ENCODE measurements around the gene SLFN5. TPM values are rescaled to one million over a fixed set of nuclear protein-coding genes. Genes with fewer than 3 reads are reported as not detected.

Gene SLFN5
- total RNA-seq, 4 donors from 2014 or later = 7.3 to 20.4 (median 14.0) TPM

- peak overlapping the region; percentile 68 to 81 (median 75) for H3K4me3 ChIP-seq
- no peaks in the 10 kb centered on the region for H3K36me3 ChIP-seq
- no peaks in the 10 kb centered on the region for H3K27me3 ChIP-seq
- no peak for DNase-seq
- no peaks in the 10 kb centered on the region for H3K9me3 ChIP-seq
- H3K4me1 ChIP-seq = peaks cover 17 to 45% (median 18%) of the 10 kb centered on the region in 3 donors
- peak overlapping the region; percentile 91 to 98 (median 96) for H3K27ac ChIP-seq
- 73 to 87% methylated on average over 13 to 17 of the region's 19 CpGs for WGBS, 2 donors
- TF ChIP-seq CTCF (IDR thresholded peaks at IDR 0.05) (no peak), POLR2A (IDR thresholded peaks at IDR 0.05) (no peak)
- intact Hi-C loops (cut with DNase I) = no loop called here
These were observed 1.4 kb upstream of the SLFN5 start for GRCh38 chr17:35241520-35241919.

GRCh38 chr17:35242158-35242804 lies 591 bp upstream of the SLFN5 start:
- peak; percentile 37 for DNase-seq
- TF ChIP-seq POLR2A (IDR thresholded peaks at IDR 0.05) (peak in 1 of 4 donors; percentile 38), CTCF (IDR thresholded peaks at IDR 0.05) (peak in 5 of 6 experiments; percentile 35 to 74 (median 66))
- 1 to 4% methylated on average over 18 to 27 of the region's 43 CpGs for WGBS, 2 donors
- Histone ChIP-seq H3K36me3 (peaks cover 0 to 2% (median 0%) of the 10 kb centered on the region in 3 donors), H3K27ac (peak overlapping the region; percentile 91 to 98 (median 96)), H3K4me3 (peak overlapping the region; percentile 68 to 81 (median 75)), H3K4me1 (peaks cover 18 to 52% (median 22%) of the 10 kb centered on the region in 3 donors), H3K27me3 (no peaks in the 10 kb centered on the region), H3K9me3 (no peaks in the 10 kb centered on the region)
- intact Hi-C loops (cut with DNase I) = no loop called here

- Histone ChIP-seq H3K27me3 (no peaks in the 10 kb centered on the region), H3K27ac (peak overlapping the region; percentile 91 to 98 (median 96)), H3K4me1 (peaks cover 18 to 60% (median 22%) of the 10 kb centered on the region in 3 donors), H3K36me3 (peaks cover 0 to 14% (median 0%) of the 10 kb centered on the region in 3 donors), H3K4me3 (peak overlapping the region; percentile 68 to 81 (median 75)), H3K9me3 (no peaks in the 10 kb centered on the region)
- TF ChIP-seq CTCF (IDR thresholded peaks at IDR 0.05) (no peak), POLR2A (IDR thresholded peaks at IDR 0.05) (no peak)
- intact Hi-C loops (cut with DNase I) = no loop called here
- WGBS, 2 donors = 4 to 5% methylated on average over 7 to 10 of the region's 14 CpGs
- DNase-seq = no peak
These were observed 879 bp downstream of the SLFN5 start for GRCh38 chr17:35243561-35244340.

GRCh38 chr17:35244341-35245195 lies 1.7 kb downstream of the SLFN5 start:
- Histone ChIP-seq H3K27me3 (no peaks in the 10 kb centered on the region), H3K36me3 (peaks cover 0 to 14% (median 0%) of the 10 kb centered on the region in 3 donors), H3K4me1 (peaks cover 18 to 60% (median 22%) of the 10 kb centered on the region in 3 donors), H3K9me3 (no peaks in the 10 kb centered on the region), H3K27ac (peak overlapping the region; percentile 91 to 98 (median 96)), H3K4me3 (peak overlapping the region; percentile 68 to 81 (median 75))
- DNase-seq = peak; percentile 29
- TF ChIP-seq POLR2A (IDR thresholded peaks at IDR 0.05) (peak in 2 of 4 donors; percentile 16 to 40), CTCF (IDR thresholded peaks at IDR 0.05) (no peak)
- intact Hi-C loops (cut with DNase I) = no loop called here
- 3 to 6% methylated on average over 11 to 13 of the region's 13 CpGs for WGBS, 2 donors

All from esophagus squamous epithelium (tissue), 5 donors.